HG03432 (cell line): Measurements from ENCODE around the gene SV2B.

ENCODE experiments used
- ATAC-seq: cut with Tn5 transposase; IDR thresholded peaks from one replicate; pipeline ENCODE4 v1.9.1; 2021; ENCODE audit warnings: mild to moderate bottlenecking, moderate library complexity; ENCODE audit not compliant: unreplicated experiment

Gene SV2B

DNA sequence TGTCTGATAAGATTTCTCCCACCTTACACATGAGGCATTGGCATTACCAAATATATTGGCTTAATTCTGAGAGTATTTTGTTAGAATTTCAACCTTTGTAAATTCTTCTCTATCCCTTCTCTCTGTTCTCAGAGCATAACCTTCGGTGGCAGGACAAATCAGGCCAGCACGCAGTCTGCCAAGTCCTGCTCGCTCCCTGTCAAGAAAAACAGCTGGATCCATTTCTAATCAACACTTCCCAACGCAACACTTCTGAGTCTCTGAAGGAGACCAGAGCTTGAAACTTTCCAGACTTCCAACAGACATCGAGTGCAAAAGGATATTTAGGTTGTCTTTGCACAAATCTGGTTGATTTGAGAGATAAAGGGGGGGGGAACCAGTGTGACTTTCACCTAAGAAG is 125.7 kb downstream of the SV2B start:
- ATAC-seq, result no peak

DNA sequence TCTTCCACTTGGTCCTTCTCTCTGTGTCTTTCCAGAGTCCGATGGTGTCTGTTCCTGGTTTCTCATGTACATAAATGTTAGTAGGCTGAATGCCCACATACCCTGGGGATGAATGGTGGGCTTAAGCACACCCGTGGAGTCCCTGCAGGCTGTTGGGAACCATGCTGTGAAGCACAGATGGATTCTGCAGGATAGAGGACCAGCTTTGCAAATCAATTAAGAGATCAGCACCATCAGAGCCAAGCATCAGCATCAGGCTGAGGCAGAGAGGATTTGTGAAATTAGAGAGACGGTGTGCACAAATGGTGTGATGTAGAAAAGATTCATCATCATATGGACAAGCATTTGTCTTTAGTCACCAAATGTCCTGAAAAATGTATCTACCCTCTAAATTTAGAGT is 127.1 kb downstream of the SV2B start:
- no peak for ATAC-seq

DNA sequence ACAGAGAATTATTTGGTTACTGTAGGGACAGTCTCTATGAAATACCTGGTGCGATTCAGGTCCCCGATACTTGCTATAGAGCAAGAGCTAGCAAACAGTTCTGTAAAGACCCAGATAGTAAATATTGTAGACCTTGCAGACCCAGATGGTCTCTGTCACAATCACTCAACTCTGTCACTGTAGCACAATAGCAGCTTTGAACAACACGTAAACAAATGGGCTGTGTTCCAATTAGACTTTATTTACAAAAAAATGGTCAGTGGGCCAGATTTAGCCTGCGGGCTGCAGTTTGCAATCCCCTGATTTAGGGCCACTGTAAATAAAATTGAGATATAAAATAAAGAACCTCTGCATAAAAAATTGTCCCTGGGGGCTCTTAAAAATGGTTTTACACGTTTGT is 127.7 kb downstream of the SV2B start:
- ATAC-seq, result no peak

DNA sequence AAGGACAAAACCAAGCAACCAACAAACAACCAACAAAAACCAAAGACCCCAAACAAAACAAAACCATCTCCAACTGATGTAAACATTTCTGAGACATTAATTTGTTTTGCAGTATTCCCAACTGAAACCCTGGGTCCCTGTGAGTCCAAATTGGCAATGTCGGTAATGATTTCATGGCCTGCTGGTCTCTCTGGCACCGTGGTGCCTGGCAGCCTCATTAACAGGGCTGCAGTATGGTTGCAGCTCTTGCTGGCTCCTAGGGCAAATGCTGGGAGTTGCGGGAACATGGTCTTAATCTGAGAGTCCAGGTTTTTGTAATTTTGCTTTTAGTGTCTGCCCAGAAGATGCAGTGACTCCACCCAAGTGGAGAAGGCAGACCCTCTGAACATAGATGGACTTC is 128.3 kb downstream of the SV2B start:
- ATAC-seq, result no peak

DNA sequence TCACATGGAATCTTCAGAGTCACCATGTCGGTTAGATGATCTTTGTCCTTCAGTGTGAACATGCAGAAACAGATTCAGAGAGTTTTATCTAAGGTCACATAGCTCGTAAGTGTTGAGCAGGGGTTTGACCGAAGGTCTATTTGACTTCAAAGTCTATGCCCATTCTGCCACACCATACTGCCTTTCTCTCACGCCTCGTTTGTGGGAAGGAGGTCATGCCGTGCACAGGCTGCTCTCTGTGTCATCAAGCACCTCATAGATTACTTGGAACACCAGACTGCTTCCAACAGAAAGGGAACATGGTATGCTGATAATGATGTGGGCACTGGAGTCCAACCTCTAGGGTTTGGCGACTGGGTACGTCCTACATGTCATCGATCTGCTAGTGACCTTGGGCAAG is 128.8 kb downstream of the SV2B start:
- no peak for ATAC-seq

DNA sequence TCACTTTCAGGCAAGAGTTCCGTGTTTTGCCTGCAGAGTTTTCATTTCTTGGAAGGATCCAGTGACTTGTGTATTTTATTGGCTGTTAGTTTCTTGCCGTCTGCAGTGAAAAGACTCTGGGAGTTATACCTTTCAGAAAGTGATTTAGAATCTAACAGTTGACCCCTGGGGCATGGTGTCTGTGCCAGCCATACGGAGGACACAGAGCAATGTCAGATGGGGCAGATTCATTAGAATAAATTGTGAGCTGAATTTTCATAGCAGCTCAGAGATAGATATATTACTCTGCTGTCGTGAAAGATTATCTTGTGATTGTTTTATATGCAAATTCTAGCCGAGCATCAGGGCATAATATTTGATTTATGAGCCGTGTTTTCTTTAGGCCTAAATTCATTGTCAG is 131.6 kb downstream of the SV2B start:
- ATAC-seq, result no peak

DNA sequence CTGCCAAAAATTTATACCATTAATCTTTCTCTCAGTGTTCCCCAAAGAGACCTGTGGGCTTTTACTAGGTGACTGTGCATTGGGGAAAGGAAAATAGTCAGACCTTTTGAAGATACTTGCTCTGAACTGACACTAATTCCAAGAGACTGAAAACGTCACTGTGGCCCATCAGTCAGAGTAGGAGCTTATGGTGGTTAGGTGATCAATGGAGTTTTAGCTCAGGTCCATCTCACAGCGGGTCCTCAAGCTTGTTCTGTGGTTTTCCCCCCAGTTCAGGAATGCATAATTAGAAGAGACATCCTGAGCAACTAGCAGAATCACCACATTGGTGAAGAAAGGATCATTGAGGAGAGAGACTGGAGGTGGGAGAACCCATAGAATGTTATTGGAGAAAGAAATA is 134.7 kb downstream of the SV2B start:
- ATAC-seq, result no peak

DNA sequence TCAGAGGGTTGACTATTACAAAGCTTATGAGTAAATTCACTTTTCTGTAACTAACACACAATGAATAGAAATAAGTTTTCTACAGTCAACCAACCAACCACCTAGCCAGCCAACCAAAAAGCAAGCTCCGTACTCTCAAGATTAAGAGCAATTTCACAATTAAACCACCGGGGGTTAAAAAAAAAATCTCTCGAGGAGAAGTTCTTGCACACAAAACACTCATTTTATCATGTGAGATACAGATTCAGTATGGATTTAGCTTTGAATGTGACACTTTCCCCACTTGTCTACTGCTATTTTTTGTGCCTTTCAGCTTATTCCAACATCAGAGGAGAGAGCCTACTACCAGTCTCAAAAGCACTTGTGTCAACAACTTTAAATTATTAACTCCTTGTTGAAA is 135.3 kb downstream of the SV2B start:
- ATAC-seq, result no peak

DNA sequence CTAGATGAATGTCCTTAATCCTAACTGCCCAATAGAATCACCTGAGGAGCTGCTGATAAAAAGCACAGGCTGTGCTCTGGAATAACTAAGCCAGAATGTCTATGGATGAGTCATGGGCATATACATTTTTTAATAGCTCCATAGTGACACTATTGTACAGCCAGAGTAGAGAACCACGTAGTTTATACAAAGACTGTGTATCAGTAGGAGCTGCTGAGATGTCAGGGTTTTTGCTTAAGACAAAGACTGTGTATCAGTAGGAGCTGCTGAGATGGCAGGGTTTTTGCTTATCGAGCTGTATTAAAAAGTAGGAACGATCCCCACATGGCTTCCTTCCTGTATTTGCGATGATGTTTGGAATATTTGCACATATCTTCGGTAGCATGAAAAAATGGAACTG is 137.4 kb downstream of the SV2B start:
- no peak for ATAC-seq

DNA sequence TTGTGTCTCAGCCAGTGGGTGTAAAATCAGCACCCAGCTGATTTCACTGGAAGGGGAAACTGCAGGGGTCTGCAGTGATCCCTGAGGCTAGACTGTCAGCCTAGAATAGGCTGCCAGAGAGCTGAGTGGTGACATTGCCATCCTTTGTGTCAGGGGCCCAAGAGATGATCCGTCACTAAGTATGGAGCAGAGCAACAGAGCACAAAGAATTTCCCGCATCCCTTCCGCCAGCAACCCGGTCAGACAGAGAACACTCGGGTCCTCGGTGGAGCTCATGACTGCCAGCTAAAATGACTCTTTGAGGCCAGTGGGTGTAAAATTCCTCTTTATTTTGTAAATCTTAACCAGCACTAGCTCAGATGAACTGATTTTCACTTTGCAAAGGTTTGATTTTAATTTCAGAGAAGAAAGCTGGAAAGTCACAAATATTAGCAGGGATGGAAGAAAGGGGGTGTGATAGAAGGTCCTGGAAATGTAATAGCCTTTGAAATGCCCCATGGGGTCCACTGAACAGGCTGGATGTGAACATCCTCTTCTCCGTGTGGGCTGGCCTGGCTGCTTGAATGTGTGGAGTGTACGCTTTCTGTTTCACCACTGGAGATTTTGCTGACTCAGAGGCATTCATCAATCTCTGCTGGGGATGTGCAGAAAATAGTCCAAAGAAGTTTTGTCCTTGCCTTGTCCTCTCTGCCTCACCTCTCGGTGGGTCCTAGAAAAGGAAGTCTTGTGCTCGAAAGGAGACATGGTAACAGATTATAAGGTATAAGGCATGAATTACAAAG is 138.8 kb downstream of the SV2B start:
- no peak for ATAC-seq

DNA sequence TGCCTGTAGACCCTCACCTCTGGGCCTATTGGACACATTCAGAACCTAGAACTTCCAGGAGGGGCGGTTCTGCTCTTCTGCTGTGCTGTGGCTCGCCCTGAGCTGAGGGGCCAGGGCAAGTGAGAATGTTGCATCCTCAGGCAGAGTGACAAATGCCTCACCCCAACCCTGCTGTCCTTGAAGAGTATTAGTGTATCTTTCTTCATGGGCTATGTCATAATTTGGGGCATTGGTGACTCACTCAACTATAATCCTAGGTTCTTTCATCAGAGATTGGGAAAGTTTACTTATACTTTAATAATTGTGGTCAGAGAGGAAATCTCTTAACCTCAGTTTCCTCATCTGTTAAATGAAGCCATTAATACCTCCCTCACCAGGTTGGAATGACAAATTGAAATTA is 143.8 kb downstream of the SV2B start:
- ATAC-seq, result no peak

DNA sequence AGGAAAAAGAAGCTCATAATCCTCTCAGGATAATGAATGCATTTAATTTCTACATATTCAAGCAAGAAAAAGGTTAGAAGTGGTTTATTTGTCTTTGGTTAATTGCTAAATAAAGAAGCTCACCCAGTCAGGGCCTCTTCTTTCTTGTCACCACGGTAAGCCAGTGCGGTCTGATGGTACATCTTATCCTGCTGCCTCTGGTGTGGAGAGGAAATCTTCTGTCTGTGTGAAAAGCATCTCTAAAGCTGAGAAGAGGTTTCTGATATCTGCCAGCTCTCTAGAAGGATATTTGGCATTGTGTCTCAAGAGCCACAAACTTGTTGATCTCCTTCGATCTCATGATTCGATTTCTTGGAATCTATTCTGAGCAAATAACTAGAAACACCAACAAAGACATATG is 144.9 kb downstream of the SV2B start:
- no peak for ATAC-seq

DNA sequence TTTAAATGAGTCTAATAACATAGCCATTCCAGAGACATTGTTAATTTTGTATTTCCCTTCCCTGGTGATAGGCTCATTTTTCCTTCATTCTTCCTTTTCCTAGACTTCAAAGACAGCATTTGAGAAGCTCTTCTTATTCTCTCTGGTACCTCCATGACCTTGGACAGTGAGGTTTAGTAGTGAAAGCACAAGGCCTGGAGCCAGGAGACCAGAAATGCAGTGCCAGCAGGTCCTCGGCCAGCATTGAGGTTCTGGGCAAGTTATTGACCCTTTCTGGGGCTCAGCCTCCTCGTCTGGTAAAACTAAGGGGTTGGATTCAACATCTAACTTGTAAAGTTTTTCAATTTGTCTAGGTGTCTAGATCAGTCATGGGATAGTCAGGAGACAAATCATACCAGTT is 146.9 kb downstream of the SV2B start:
- ATAC-seq, result no peak

DNA sequence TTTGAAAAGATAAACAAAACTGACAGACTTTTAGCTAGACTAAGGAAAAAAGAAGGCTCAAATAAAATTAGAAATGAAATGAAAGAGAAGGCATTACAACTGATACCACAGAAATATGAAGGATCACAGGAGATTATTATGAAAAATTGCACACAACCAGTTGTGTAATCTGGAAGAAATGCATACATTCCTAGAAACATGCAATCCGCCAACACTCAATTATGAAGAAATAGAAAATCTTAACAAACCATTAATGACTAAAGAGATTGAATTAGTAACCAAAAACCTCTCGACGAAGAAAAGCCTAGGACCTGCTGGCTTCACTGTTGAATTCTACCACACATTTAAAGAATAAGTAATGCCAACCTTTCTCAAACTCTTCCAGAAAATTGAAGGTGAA is 149.5 kb downstream of the SV2B start:
- ATAC-seq, result no peak

DNA sequence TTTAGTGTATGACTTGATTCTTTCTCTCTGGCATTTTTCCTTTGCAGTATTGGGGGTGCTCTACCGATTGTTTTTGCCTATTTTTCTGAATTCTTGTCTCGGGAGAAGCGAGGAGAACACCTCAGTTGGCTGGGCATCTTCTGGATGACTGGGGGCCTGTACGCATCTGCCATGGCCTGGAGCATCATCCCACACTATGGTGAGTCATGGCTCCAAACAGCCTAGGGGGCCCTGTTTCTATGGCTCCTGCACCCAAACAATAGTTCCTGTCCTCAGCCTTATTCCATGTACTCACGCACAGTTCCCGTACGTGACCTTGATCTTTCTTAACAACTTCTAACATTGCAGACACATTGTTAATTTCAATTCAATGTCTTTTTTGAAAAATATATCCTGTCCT is 152.3 kb downstream of the SV2B start:
- ATAC-seq, result no peak

DNA sequence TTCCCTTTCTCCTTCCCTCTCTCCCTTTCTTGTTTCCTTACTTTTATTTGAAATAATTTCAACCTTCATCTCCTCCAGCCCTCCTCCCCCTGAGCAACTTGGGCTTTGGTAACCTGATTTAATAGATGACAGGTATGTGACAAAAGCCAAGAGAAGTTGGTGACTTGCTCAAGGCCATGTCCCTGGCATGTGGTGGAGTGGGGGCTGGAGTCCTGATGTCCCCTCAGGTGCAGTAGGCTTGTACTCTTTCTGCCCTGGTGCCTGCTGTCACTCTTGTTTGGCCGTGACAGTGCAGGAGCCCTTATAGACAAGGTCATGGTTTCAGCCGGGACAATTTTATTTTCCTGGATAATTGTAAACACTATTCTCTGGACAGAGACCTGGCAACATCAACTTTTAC is 152.7 kb downstream of the SV2B start:
- ATAC-seq, result no peak

DNA sequence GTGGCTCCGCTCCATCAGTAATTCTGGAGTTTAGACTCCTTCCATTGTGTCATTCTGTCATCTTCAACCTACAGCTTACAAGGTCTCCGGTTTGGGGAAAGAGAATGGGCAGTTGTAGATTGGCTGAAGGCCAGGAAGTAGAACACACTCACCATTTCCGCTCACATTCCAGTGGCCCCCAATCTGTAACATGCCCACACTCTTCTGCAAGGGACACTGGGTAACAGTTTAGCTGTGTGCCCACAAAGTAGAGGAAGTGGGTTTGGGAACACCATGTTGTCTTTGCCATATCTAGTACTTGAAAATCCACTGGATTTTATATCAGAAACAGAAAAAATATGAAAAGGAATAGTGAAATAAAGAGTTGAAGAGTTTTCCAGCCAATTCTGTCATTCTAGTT is 153.5 kb downstream of the SV2B start:
- ATAC-seq, result no peak

DNA sequence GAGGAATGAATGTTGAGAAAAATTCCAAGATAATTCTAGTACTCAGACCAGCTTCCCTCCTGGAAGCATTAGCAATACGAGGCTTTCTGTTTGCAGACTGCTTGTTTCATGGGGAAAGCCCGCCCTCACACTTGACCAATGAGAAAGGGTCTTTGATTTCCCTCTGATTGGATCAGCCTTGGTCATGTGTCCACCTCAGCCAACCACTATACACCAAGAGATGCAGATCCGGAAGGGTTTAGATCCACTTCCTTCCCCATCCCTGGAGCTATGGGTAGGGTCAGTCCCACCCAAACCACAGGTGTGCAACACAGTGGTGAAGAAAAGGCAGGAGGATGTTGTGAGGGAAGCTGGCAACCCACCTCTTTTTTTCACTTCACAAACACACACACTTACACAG is 154.7 kb downstream of the SV2B start:
- no peak for ATAC-seq

DNA sequence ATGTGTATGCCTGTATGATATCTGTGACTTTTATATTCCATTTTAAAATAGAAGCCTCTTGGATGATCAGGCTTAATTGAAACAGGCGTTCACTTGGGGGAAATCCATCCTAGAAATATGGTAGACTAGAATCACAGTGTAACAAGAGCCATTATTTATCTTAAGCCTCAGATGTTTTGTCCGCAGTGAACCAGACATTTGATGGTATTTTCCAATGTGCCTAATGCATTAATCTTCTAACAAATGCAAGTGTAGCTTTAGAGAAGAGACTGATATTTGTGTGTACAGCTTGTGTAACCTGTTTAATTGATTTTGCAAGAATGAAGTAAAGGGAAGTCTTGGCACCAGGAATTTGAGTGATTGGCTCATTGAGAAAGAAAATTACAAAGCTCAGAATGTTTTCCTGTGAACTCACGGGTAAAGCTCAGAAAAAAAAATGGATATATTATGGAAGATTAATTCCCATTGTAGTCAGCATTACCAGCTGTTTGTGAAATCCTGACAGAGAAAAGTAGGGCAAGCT is 155.7 kb downstream of the SV2B start:
- no peak for ATAC-seq

DNA sequence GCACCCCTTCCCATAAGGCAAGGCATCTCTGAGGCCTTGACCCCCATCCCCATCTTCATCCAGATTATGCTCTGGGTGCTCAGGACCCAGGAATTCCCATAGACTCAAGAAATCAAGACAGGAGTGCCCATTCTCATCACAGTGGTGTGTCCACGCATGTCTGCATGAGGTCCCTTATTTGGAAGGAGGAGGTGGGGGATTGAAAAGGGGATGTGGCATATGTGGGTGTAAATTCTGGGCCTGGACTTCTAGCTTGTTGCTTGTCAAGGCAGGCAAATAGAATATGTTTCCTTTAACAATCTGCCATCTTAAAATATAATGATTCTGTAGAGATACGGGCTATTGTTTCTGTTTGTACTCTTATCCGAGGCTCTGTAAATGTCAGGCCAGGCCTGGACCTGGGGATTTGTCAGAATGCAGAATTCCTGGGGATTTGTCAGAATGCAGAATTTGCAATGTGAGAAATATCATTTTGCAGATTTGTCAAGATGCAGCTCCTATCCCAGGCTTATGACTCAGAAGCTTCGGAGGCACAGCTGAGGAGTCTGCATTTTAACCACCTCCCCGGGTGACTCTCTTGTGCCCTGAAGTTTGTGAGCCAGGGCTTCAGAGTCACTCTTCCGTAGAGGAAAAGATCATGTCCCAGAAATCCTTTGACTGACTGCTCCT is 157.8 kb downstream of the SV2B start:
- no peak for ATAC-seq

DNA sequence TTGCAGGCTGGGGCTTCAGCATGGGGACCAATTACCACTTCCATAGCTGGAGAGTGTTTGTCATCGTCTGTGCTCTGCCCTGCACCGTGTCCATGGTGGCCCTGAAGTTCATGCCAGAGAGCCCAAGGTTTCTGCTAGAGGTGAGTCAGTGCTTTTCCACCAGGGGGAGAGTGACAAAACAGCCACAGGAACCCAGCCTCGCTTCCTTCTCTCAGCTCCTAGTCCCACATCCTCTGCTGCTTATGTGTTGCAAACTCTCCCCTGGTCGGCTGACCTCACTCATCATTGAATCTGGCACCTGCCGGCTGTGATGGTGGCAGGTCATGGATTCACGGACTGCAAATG is 158.3 kb downstream of the SV2B start:
- ATAC-seq, result no peak

DNA sequence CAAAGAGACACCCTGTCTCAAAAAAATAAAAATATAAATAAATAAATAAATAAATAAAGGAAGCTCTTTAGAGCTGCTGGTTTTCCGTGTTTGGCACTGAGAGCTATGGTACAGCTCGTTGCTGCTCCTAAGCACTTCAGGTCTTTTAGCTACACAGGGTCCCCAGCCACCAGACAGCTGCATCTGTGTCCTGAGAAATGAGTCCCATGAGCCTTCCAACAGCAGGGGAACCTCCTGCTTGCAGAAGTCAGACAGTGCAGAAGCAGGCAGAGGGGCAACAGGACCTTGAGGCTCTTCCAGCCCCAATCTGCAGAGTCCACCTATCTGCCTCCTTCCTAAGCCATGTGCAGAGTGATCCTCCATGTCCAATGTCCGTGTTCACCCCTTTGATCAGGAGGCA is 159.0 kb downstream of the SV2B start:
- no peak for ATAC-seq

DNA sequence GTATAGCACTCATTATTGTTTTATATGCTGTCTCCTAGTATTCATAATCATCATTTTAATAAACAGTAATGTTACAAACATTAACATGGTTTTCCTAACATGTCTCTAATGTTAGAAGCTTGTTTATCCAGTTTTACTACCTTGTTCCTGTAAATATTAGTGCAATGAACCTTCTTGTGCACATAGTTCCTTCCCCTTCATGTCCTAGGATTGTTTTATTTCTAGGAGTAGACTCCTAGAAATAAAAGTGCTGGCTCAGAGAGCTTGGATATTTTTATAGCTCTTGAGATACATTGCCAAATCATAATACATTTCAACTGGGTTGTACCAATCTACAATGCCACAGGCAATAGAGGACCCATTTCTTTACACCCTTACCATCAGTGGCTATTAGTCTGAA is 161.3 kb downstream of the SV2B start:
- no peak for ATAC-seq
